Dedifferentiated amniotic fluid mesenchymal stem cell (primary cell): ENCODE data around the gene KRTAP5-4.
"Not testable (repeated sequence)": the region's sequence is repeated elsewhere in the genome, so short reads cannot be mapped to it uniquely, and the experiment has no call there.

Experiments used
- DNase-seq: peaks from one replicate; pipeline ENCODE4 v3.0.0-alpha.2; 2016; ENCODE audit errors: extremely low spot score

KRTAP5-4 gene

GRCh38 chr11:1600626-1601025, 21.3 kb downstream of the KRTAP5-4 start:
- DNase-seq = no peak

GRCh38 chr11:1598816-1599215, 23.1 kb downstream of the KRTAP5-4 start:
- no peak for DNase-seq

GRCh38 chr11:1598406-1598805, 23.5 kb downstream of the KRTAP5-4 start:
- not testable (repeated sequence) for DNase-seq

GRCh38 chr11:1597994-1598380, 24.0 kb downstream of the KRTAP5-4 start, which contains the start of gene KRTAP5-2:
KRTAP5-2 (minus strand) TSS chr11:1598294; CDS start chr11:1598250, 44 bp downstream.
- no peak for DNase-seq

- DNase-seq = no peak
Observed at GRCh38 chr11:1597331-1597993, 24.5 kb downstream of the KRTAP5-4 start.

- not testable (repeated sequence) for DNase-seq
Observed at GRCh38 chr11:1596576-1597121, 25.3 kb downstream of the KRTAP5-4 start.

- DNase-seq = not testable (repeated sequence)
Observed at GRCh38 chr11:1595994-1596575, 25.9 kb downstream of the KRTAP5-4 start.

GRCh38 chr11:1592628-1593027, 29.3 kb downstream of the KRTAP5-4 start:
- DNase-seq = no peak

- DNase-seq = no peak
Observed at GRCh38 chr11:1589996-1590395, 31.9 kb downstream of the KRTAP5-4 start.

- not testable (repeated sequence) for DNase-seq
Observed at GRCh38 chr11:1589191-1589963, 32.6 kb downstream of the KRTAP5-4 start.

- DNase-seq = no peak
Observed at GRCh38 chr11:1586699-1587098, 35.2 kb downstream of the KRTAP5-4 start.

- DNase-seq = not testable (repeated sequence)
Observed at GRCh38 chr11:1584661-1585370, 37.1 kb downstream of the KRTAP5-4 start, which contains the start of gene KRTAP5-1. KRTAP5-1 (minus strand) TSS chr11:1585283; CDS start chr11:1585249, 34 bp downstream.

- DNase-seq = not testable (repeated sequence)
Observed at GRCh38 chr11:1582909-1583308, 39.0 kb downstream of the KRTAP5-4 start.

- no peak for DNase-seq
Observed at GRCh38 chr11:1581976-1582375, 40.0 kb downstream of the KRTAP5-4 start.

GRCh38 chr11:1576825-1577224, 45.1 kb downstream of the KRTAP5-4 start:
- no peak for DNase-seq

- not testable (repeated sequence) for DNase-seq
Observed at GRCh38 chr11:1575756-1576155, 46.2 kb downstream of the KRTAP5-4 start.

- no peak for DNase-seq
Observed at GRCh38 chr11:1574933-1575242, 47.0 kb downstream of the KRTAP5-4 start.

- no peak for DNase-seq
Observed at GRCh38 chr11:1574238-1574932, 47.6 kb downstream of the KRTAP5-4 start.

GRCh38 chr11:1573903-1574237, 48.1 kb downstream of the KRTAP5-4 start:
- DNase-seq = no peak

- no peak for DNase-seq
Observed at GRCh38 chr11:1573077-1573902, 48.6 kb downstream of the KRTAP5-4 start.
